ENCODE results near the gene FOCAD.
"Not testable (repeated sequence)": the region's sequence is repeated elsewhere in the genome, so short reads cannot be mapped to it uniquely, and the experiment has no call there.

DNA sequence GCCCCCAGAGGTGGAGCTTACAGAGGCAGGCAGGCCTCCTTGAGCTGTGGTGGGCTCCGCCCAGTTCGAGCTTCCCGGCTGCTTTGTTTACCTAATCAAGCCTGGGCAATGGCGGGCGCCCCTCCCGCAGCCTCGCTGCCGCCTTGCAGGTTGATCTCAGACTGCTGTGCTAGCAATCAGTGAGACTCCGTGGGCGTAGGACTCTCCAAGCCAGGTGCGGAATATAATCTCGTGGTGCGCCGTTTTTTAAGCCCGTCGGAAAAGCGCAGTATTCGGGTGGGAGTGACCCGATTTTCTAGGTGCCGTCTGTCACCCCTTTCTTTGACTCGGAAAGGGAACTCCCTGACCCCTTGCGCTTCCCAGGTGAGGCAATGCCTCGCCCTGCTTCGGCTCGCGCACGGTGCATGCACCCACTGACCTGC lies 25.8 kb upstream of the FOCAD start:
- TF ChIP-seq, protein P1, sequence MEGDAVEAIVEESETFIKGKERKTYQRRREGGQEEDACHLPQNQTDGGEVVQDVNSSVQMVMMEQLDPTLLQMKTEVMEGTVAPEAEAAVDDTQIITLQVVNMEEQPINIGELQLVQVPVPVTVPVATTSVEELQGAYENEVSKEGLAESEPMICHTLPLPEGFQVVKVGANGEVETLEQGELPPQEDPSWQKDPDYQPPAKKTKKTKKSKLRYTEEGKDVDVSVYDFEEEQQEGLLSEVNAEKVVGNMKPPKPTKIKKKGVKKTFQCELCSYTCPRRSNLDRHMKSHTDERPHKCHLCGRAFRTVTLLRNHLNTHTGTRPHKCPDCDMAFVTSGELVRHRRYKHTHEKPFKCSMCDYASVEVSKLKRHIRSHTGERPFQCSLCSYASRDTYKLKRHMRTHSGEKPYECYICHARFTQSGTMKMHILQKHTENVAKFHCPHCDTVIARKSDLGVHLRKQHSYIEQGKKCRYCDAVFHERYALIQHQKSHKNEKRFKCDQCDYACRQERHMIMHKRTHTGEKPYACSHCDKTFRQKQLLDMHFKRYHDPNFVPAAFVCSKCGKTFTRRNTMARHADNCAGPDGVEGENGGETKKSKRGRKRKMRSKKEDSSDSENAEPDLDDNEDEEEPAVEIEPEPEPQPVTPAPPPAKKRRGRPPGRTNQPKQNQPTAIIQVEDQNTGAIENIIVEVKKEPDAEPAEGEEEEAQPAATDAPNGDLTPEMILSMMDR (IDR thresholded peaks at IDR 0.05): not testable (repeated sequence)
- TF ChIP-seq POLR2AphosphoS5 (IDR thresholded peaks at IDR 0.05); POLR2A (IDR thresholded peaks at IDR 0.05; ENCODE audit: low read depth); EP300 (IDR thresholded peaks at IDR 0.05): not testable (repeated sequence)

Data from esophagus muscularis mucosa (tissue), 4 donors.